SU-DHL-6 (cell line): Measurements from ENCODE around the gene UCN2.

Source experiments
- H2AFZ ChIP-seq: fragments of 200-600 bp; sonication (generic); 2 replicates; pipeline ENCODE4 v1.6.1; 2014; ENCODE audit warnings: low read depth, mild to moderate bottlenecking, moderate library complexity, mixed read lengths, antibody characterized with exemption, low read length; ENCODE audit not compliant: severe bottlenecking
- H3F3A ChIP-seq: fragments of 200-600 bp; shearing (Covaris generic); 2 replicates; pipeline ENCODE4 v1.6.0; 2016; ENCODE audit warnings: antibody characterized with exemption, mild to moderate bottlenecking; ENCODE audit not compliant: insufficient read depth
- H3K27ac ChIP-seq: fragments of 200-600 bp; sonication (generic); 2 replicates; pipeline ENCODE4 v1.5.1; 2016; ENCODE audit warnings: low read depth, mild to moderate bottlenecking, low read length, moderate library complexity, mixed read lengths
- H3K27me3 ChIP-seq: fragments of 200-600 bp; sonication (generic), shearing (Covaris generic); 2 replicates; pipeline ENCODE4 v1.6.0; 2014; ENCODE audit warnings: mild to moderate bottlenecking, low read length
- H3K36me3 ChIP-seq: fragments of 200-600 bp; sonication (generic); 2 replicates; pipeline ENCODE4 v1.6.1; 2014; ENCODE audit warnings: mild to moderate bottlenecking, low read length, mixed read lengths
- H3K4me2 ChIP-seq: fragments of 300-600, 200-600 bp; shearing (Covaris generic), sonication (generic); 2 replicates; pipeline ENCODE4 v1.6.0; 2014; ENCODE audit warnings: low read length, low read depth, mild to moderate bottlenecking; ENCODE audit not compliant: poor library complexity, severe bottlenecking
- H3K4me3 ChIP-seq: fragments of 200-600 bp; sonication (generic); 2 replicates; pipeline ENCODE4 v1.5.1; 2014; ENCODE audit warnings: antibody characterized with exemption, low read length, mild to moderate bottlenecking, mixed read lengths; ENCODE audit not compliant: insufficient read depth, poor library complexity, severe bottlenecking
- H3K79me2 ChIP-seq: fragments of 200-600 bp; sonication (generic); 2 replicates; pipeline ENCODE4 v1.6.1; 2014; ENCODE audit warnings: mild to moderate bottlenecking, low read length, moderate library complexity; ENCODE audit not compliant: insufficient read depth
- H3K9ac ChIP-seq: fragments of 200-600 bp; sonication (generic); 2 replicates; pipeline ENCODE4 v1.7.0; 2014; ENCODE audit warnings: mild to moderate bottlenecking, low read length
- H3K9me2 ChIP-seq: fragments of 200-600 bp; sonication (generic); replicated peaks from 2 replicates; pipeline ENCODE4 v1.6.1; 2014; ENCODE audit warnings: low read length; ENCODE audit not compliant: insufficient read depth
- H3K9me3 ChIP-seq: fragments of 200-600 bp; sonication (generic); 2 replicates; pipeline ENCODE4 v1.6.1; 2014; ENCODE audit warnings: low read length, mixed read lengths; ENCODE audit not compliant: insufficient read depth
- H4K20me1 ChIP-seq: fragments of 200-600 bp; sonication (generic); 2 replicates; pipeline ENCODE4 v1.6.1; 2014; ENCODE audit warnings: low read depth, mild to moderate bottlenecking, antibody characterized with exemption, low read length, moderate library complexity, mixed read lengths
- EZH2phosphoT487 ChIP-seq: fragments of 200-600 bp; sonication (generic), shearing (Covaris generic); conservative IDR thresholded peaks from 2 replicates; pipeline ENCODE4 v1.6.1; 2018; ENCODE audit warnings: mild to moderate bottlenecking, antibody characterized with exemption, low read length, moderate library complexity, mixed read lengths
- TF ChIP-seq, protein P1 (sequence below): fragments of 200-600 bp; sonication (generic); IDR thresholded peaks from one replicate; pipeline ENCODE4 v1.5.1; 2017; ENCODE audit warnings: antibody characterized with exemption, mild to moderate bottlenecking, low read length, moderate library complexity; ENCODE audit not compliant: insufficient read depth, poor library complexity, severe bottlenecking

The UCN2 gene

DNA sequence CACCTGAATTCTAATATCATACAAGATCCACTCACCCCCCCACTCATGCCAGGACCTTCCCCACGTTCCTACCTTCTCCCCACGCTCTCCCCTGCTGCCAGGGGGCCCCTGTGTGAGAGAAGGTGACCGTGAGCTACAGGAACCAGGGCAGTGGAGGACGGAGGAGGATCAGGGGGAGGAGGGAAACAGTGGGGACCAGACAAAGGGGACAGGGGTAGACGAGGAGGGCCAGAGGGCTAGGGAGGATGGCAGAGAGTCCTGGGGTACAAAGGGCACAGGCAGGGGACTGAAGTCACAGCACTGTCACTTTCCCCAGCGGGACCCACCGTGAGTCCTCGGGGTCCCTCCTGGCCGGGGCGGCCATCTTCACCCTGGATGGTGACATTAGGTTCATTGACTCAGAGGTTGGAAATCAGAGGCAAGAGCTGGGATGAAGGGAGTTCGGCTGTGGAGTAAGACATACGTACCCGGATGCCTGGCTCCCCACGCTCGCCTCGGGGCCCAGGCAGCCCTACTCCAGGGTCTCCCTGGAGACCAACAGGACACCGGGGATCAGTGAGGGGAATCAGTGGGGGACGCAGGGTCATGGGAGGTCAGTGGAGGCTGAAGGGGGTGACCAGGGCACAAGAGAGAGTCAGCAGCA is 6.3 kb upstream of the UCN2 start:
- H4K20me1 ChIP-seq: no peaks in the 10 kb centered on the region
- no peaks in the 10 kb centered on the region for H3K36me3 ChIP-seq
- no peak overlapping the region for H3K4me2 ChIP-seq
- no peak overlapping the region for H2AFZ ChIP-seq
- H3K27ac ChIP-seq: no peak overlapping the region
- no peak overlapping the region for H3K9ac ChIP-seq
- no peak overlapping the region for H3K4me3 ChIP-seq
- no peaks in the 10 kb centered on the region for H3K9me2 ChIP-seq
- H3K27me3 ChIP-seq: no peaks in the 10 kb centered on the region
- H3K9me3 ChIP-seq: no peaks in the 10 kb centered on the region
- TF ChIP-seq, protein P1, sequence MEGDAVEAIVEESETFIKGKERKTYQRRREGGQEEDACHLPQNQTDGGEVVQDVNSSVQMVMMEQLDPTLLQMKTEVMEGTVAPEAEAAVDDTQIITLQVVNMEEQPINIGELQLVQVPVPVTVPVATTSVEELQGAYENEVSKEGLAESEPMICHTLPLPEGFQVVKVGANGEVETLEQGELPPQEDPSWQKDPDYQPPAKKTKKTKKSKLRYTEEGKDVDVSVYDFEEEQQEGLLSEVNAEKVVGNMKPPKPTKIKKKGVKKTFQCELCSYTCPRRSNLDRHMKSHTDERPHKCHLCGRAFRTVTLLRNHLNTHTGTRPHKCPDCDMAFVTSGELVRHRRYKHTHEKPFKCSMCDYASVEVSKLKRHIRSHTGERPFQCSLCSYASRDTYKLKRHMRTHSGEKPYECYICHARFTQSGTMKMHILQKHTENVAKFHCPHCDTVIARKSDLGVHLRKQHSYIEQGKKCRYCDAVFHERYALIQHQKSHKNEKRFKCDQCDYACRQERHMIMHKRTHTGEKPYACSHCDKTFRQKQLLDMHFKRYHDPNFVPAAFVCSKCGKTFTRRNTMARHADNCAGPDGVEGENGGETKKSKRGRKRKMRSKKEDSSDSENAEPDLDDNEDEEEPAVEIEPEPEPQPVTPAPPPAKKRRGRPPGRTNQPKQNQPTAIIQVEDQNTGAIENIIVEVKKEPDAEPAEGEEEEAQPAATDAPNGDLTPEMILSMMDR: no peak
- no peak for TF ChIP-seq EZH2phosphoT487
- no peaks in the 10 kb centered on the region for H3F3A ChIP-seq
- H3K79me2 ChIP-seq: no peaks in the 10 kb centered on the region

DNA sequence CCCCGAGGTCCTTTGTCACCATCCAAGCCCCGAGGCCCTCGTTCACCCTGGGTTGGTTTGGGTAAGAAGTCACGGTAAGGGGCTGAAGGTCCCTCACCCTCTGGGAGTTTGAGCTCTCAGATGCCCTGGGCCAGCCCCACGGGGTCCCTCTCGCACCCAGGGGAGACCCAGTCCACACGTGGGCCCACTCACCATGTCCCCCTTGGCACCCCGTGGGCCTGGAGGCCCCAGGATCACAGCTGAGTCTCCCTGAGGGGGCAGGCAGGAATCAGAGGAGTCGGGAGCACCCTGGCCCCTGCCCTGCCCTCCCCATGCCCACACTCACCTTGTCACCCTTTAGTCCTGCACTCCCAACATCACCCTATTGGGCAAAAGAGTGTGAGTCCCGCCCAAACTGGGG is 5.8 kb upstream of the UCN2 start:
- Histone ChIP-seq H3K4me2 (no peak overlapping the region), H3K36me3 (no peaks in the 10 kb centered on the region), H4K20me1 (no peaks in the 10 kb centered on the region), H3K9me2 (no peaks in the 10 kb centered on the region), H3K4me3 (no peak overlapping the region), H3F3A (no peaks in the 10 kb centered on the region), H3K9me3 (no peaks in the 10 kb centered on the region), H3K79me2 (no peaks in the 10 kb centered on the region), H2AFZ (no peak overlapping the region), H3K27me3 (no peaks in the 10 kb centered on the region), H3K27ac (no peak overlapping the region), H3K9ac (no peak overlapping the region)
- no peak for TF ChIP-seq EZH2phosphoT487
- TF ChIP-seq, protein P1: no peak

DNA sequence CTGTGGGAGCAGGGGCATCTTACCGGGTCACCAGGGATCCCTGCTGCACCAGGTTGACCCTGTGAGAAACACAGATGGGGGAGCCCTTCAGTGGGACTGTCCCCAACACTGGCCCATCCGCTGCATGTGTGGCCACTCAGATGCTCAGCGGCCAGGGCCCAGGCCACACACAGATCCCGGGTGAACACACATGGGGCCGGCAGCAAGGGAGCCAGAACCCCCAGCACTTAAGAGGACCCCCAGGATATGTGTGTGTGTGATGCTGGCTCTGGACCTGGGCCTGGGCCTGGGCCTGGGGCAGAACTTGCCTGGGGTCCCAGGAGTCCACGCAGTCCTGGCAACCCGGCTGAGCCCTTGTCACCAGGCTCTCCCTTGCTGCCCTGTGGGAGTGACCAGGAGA is 4.9 kb upstream of the UCN2 start:
- no peak overlapping the region for H3K4me3 ChIP-seq
- no peaks in the 10 kb centered on the region for H3K9me2 ChIP-seq
- no peaks in the 10 kb centered on the region for H3K79me2 ChIP-seq
- no peak overlapping the region for H3K9ac ChIP-seq
- H3K36me3 ChIP-seq: no peaks in the 10 kb centered on the region
- no peaks in the 10 kb centered on the region for H4K20me1 ChIP-seq
- H3F3A ChIP-seq: no peaks in the 10 kb centered on the region
- H3K4me2 ChIP-seq: no peak overlapping the region
- no peaks in the 10 kb centered on the region for H3K27me3 ChIP-seq
- no peak overlapping the region for H3K27ac ChIP-seq
- no peak overlapping the region for H2AFZ ChIP-seq
- no peaks in the 10 kb centered on the region for H3K9me3 ChIP-seq
- TF ChIP-seq EZH2phosphoT487: no peak
- TF ChIP-seq, protein P1: no peak
